GM23338 (cell line): ENCODE results near the gene HHAT. TPM values are rescaled to one million over a fixed set of nuclear protein-coding genes. Genes with fewer than 3 reads are reported as not detected.

Experiments
- ATAC-seq: fragments of 200-7000 bp; cut with Tn5 transposase; 3 replicates; pipeline ENCODE4 v1.9.1; 2020
- DNase-seq: peaks from one replicate; pipeline ENCODE4 v3.0.0-alpha.2; 2015; ENCODE audit warnings: low spot score
- H2AFZ ChIP-seq: fragments of 200-600 bp; sonication (generic); 2 replicates; pipeline ENCODE4 v1.8.0; 2016; ENCODE audit warnings: antibody characterized with exemption, mild to moderate bottlenecking, moderate library complexity
- H3F3A ChIP-seq: fragments of 200-600 bp; sonication (generic); replicated peaks from 2 replicates; pipeline ENCODE4 v1.8.0; 2017; ENCODE audit warnings: antibody characterized with exemption, mixed run types, low read depth
- H3K27ac ChIP-seq: fragments of 200-600 bp; sonication (generic); 2 replicates; pipeline ENCODE4 v1.6.1; 2016; ENCODE audit warnings: low read depth
- H3K27me3 ChIP-seq: fragments of 200-600 bp; sonication (generic); 2 replicates; pipeline ENCODE4 v1.8.0; 2016; ENCODE audit warnings: mild to moderate bottlenecking, mixed run types, moderate library complexity; ENCODE audit not compliant: insufficient read depth
- H3K36me3 ChIP-seq: fragments of 200-600 bp; sonication (generic); 2 replicates; pipeline ENCODE4 v1.8.0; 2016; ENCODE audit warnings: mild to moderate bottlenecking; ENCODE audit not compliant: insufficient read depth
- H3K4me1 ChIP-seq: fragments of 200-600 bp; sonication (generic); 2 replicates; pipeline ENCODE4 v1.8.0; 2016; ENCODE audit warnings: mild to moderate bottlenecking, moderate library complexity; ENCODE audit not compliant: insufficient read depth
- H3K4me2 ChIP-seq: fragments of 200-600 bp; sonication (generic); 2 replicates; pipeline ENCODE4 v1.7.1; 2017; ENCODE audit warnings: mixed run types
- H3K4me3 ChIP-seq: fragments of 200-600 bp; sonication (generic); 2 replicates; pipeline ENCODE4 v1.6.1; 2016; ENCODE audit warnings: mixed run types
- H3K79me2 ChIP-seq: fragments of 200-600 bp; sonication (generic); replicated peaks from 2 replicates; pipeline ENCODE4 v1.8.0; 2017; ENCODE audit warnings: mild to moderate bottlenecking; ENCODE audit not compliant: insufficient read depth
- H3K9me2 ChIP-seq: fragments of 200-600 bp; sonication (generic); 2 replicates; pipeline ENCODE4 v1.8.0; 2017; ENCODE audit not compliant: insufficient read depth
- H4K20me1 ChIP-seq: fragments of 200-600 bp; sonication (generic); replicated peaks from 2 replicates; pipeline ENCODE4 v1.8.0; 2017; ENCODE audit warnings: mild to moderate bottlenecking; ENCODE audit not compliant: insufficient read depth
- H3K27ac Mint-ChIP-seq: 2 replicates; pipeline ENCODE4 v1.8.0; 2020; ENCODE audit warnings: inconsistent platforms, mild to moderate bottlenecking, moderate library complexity, mixed read lengths
- H3K27me3 Mint-ChIP-seq: 3 replicates; pipeline ENCODE4 v1.8.0; 2022; ENCODE audit warnings: low read depth, mild to moderate bottlenecking, moderate library complexity, mixed read lengths, inconsistent platforms; ENCODE audit not compliant: insufficient read depth, poor library complexity
- H3K36me3 Mint-ChIP-seq: 3 replicates; pipeline ENCODE4 v1.8.0; 2021; ENCODE audit warnings: low read depth, mild to moderate bottlenecking, inconsistent platforms, moderate library complexity, mixed read lengths
- H3K4me1 Mint-ChIP-seq: 3 replicates; pipeline ENCODE4 v1.8.0; 2020; ENCODE audit warnings: mild to moderate bottlenecking, inconsistent platforms, mixed read lengths
- H3K4me3 Mint-ChIP-seq: 3 replicates; pipeline ENCODE4 v1.8.0; 2021; ENCODE audit warnings: moderate library complexity, mild to moderate bottlenecking, inconsistent platforms, mixed read lengths
- H3K9me3 Mint-ChIP-seq: 3 replicates; pipeline ENCODE4 v1.8.0; 2020; ENCODE audit warnings: moderate library complexity, mild to moderate bottlenecking, inconsistent platforms, mixed read lengths
- EZH2 ChIP-seq: fragments of 200-600 bp; sonication (generic); IDR thresholded peaks from one replicate; pipeline ENCODE4 v1.8.0; 2017; ENCODE audit warnings: antibody characterized with exemption, mild to moderate bottlenecking, low read depth; ENCODE audit not compliant: unreplicated experiment
- EZH2phosphoT487 ChIP-seq: fragments of 200-600 bp; sonication (generic); IDR thresholded peaks from one replicate; pipeline ENCODE4 v1.8.1; 2018; ENCODE audit warnings: antibody characterized with exemption; ENCODE audit not compliant: unreplicated experiment
- JUNB ChIP-seq: IDR thresholded peaks from one replicate; pipeline ENCODE4 v1.6.1; 2016; ENCODE audit warnings: antibody characterized with exemption; ENCODE audit not compliant: unreplicated experiment
- NANOG ChIP-seq: IDR thresholded peaks from 2 replicates; pipeline ENCODE4 v1.6.1; 2016; ENCODE audit warnings: antibody characterized with exemption, borderline replicate concordance
- POLR2AphosphoS5 ChIP-seq: IDR thresholded peaks from 2 replicates; pipeline ENCODE4 v1.6.1; 2016; ENCODE audit warnings: antibody characterized with exemption, low read depth
- STAT1 ChIP-seq: IDR thresholded peaks from one replicate; pipeline ENCODE4 v1.6.1; 2016; ENCODE audit warnings: antibody characterized with exemption; ENCODE audit not compliant: unreplicated experiment
- ZNF114 ChIP-seq: fragments of 250-450 bp; sonication (Bioruptor Pico); IDR thresholded peaks from 2 replicates; pipeline ENCODE4 v1.5.0; 2020; ENCODE audit warnings: mild to moderate bottlenecking, moderate library complexity
- ZNF462 ChIP-seq: fragments of 250-450 bp; sonication (Bioruptor Pico); IDR thresholded peaks from 2 replicates; pipeline ENCODE4 v1.5.0; 2020; ENCODE audit warnings: mild to moderate bottlenecking, moderate library complexity
- polyA plus RNA-seq: library from polyadenylated mRNA; unstranded; fragments of >200 nt; fragmentation: Nextera tagmentation; extraction: Ambion mirVana; gene quantifications from 2 replicates; pipeline ENCODE4 v1.2.1, GENCODE V29; 2016
- total RNA-seq: library from RNA; depleted of rRNA; stranded (reverse); fragments of >200 nt; shearing (Covaris generic); gene quantifications from 2 replicates; pipeline ENCODE4 v1.2.3, GENCODE V29; 2014
- TF ChIP-seq, protein P1 (sequence below), 2 experiments: fragments of 200-600 bp in 1 of 2; sonication (generic) in 1 of 2; conservative IDR thresholded peaks; 2 replicates each; pipeline versions ENCODE4 v1.5.1 to v1.6.1; 2016 to 2017; ENCODE audit warnings: antibody characterized with exemption in 2 of 2, low read depth in 2 of 2, mild to moderate bottlenecking in 2 of 2, moderate library complexity in 1 of 2
- TF ChIP-seq, protein P2 (sequence below): IDR thresholded peaks from 2 replicates; pipeline ENCODE4 v1.6.1; 2016; ENCODE audit warnings: antibody characterized with exemption

The HHAT gene
- total and polyA plus RNA-seq, 2 experiments from 2014 or later, result 0.11 to 0.66 TPM

DNA sequence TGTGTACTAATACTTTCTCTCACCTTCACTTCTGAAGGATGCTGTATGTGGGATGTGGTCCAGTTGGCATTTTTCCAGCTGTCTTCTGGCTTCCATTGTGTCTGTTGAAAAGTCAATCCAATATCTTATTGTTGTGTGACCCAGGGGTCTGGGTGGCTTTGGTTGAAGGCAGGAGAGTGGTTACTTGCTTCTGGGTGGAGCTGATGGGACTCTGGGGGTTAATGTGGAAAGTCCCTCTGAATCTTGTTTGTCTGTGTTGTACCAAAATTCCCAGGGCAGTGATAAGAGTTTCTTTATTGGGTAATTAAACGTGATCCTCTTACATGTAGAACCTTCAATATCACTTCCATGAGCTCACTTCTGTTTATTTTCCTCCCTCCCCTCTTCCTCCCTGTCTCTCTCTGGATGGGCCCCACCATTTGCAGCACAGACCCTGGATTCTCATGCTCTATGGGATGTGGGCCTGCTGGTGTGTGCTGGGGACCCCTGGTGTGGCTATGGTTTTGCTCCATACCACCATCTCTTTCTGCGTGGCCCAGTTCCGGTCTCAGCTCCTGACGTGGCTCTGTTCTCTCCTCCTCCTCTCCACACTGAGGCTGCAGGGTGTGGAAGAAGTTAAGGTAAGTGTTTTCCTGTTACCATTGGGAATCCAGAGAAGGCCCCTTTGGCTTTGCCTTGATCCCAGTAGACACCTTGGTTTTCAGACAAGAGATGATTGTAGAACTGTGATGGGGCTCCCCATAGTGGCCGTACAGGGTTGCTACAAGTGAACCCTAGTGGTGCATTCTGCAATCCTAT, 71.5 kb downstream of the HHAT start:
- no peak overlapping the region for H3K4me2 ChIP-seq
- H3K27me3 ChIP-seq, result no peaks in the 10 kb centered on the region
- peak; percentile 99 for ATAC-seq
- H2AFZ ChIP-seq, result peak overlapping the region; percentile 80; the same call in 1 of the 2 replicates
- no peaks in the 10 kb centered on the region for H3F3A ChIP-seq
- H3K79me2 ChIP-seq, result no peaks in the 10 kb centered on the region
- H3K4me1 ChIP-seq, result 0 out of 2 replicates have a peak, but pooled peaks cover 4% of the 10 kb centered on the region
- Mint-ChIP-seq H3K27ac (no peak overlapping the region; the same call in 1 of the 2 replicates), H3K36me3 (no peaks in the 10 kb centered on the region), H3K4me3 (no peak overlapping the region), H3K9me3 (peaks cover 4% of the 10 kb centered on the region; the same call in 1 of the 3 replicates), H3K27me3 (no peaks in the 10 kb centered on the region), H3K4me1 (peaks cover 18% of the 10 kb centered on the region; the same call in 2 of the 3 replicates)
- no peak overlapping the region for H3K4me3 ChIP-seq
- peak; percentile 85 for DNase-seq
- no peaks in the 10 kb centered on the region for H3K36me3 ChIP-seq
- TF ChIP-seq STAT1 (no peak), POLR2AphosphoS5 (no peak), EZH2 (no peak), ZNF462 (CRISPR knock-in tag) (peak; percentile 19; the same call in 1 of the 2 replicates), JUNB (no peak), ZNF114 (CRISPR knock-in tag) (0 out of 2 replicates have a peak, but pooled peaks have one; percentile 26), EZH2phosphoT487 (no peak), NANOG (no peak)
- TF ChIP-seq, protein P1, sequence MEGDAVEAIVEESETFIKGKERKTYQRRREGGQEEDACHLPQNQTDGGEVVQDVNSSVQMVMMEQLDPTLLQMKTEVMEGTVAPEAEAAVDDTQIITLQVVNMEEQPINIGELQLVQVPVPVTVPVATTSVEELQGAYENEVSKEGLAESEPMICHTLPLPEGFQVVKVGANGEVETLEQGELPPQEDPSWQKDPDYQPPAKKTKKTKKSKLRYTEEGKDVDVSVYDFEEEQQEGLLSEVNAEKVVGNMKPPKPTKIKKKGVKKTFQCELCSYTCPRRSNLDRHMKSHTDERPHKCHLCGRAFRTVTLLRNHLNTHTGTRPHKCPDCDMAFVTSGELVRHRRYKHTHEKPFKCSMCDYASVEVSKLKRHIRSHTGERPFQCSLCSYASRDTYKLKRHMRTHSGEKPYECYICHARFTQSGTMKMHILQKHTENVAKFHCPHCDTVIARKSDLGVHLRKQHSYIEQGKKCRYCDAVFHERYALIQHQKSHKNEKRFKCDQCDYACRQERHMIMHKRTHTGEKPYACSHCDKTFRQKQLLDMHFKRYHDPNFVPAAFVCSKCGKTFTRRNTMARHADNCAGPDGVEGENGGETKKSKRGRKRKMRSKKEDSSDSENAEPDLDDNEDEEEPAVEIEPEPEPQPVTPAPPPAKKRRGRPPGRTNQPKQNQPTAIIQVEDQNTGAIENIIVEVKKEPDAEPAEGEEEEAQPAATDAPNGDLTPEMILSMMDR (conservative IDR thresholded peaks at IDR 0.05; ENCODE audit: low read depth in 2 of 2), result peak; percentile 85 to 95
- TF ChIP-seq, protein P2, sequence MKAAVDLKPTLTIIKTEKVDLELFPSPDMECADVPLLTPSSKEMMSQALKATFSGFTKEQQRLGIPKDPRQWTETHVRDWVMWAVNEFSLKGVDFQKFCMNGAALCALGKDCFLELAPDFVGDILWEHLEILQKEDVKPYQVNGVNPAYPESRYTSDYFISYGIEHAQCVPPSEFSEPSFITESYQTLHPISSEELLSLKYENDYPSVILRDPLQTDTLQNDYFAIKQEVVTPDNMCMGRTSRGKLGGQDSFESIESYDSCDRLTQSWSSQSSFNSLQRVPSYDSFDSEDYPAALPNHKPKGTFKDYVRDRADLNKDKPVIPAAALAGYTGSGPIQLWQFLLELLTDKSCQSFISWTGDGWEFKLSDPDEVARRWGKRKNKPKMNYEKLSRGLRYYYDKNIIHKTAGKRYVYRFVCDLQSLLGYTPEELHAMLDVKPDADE, result no peak
- H4K20me1 ChIP-seq, result no peaks in the 10 kb centered on the region
- H3K9me2 ChIP-seq, result no peaks in the 10 kb centered on the region
- H3K27ac ChIP-seq, result no peak overlapping the region
